Measurements from ENCODE around the gene HOXB5. TPM values are rescaled to one million over a fixed set of nuclear protein-coding genes. Genes with fewer than 3 reads are reported as not detected.

The HOXB5 gene
- total RNA-seq, 4 donors from 2014 or later = 0.15 to 0.55 TPM; not detected in 2

DNA sequence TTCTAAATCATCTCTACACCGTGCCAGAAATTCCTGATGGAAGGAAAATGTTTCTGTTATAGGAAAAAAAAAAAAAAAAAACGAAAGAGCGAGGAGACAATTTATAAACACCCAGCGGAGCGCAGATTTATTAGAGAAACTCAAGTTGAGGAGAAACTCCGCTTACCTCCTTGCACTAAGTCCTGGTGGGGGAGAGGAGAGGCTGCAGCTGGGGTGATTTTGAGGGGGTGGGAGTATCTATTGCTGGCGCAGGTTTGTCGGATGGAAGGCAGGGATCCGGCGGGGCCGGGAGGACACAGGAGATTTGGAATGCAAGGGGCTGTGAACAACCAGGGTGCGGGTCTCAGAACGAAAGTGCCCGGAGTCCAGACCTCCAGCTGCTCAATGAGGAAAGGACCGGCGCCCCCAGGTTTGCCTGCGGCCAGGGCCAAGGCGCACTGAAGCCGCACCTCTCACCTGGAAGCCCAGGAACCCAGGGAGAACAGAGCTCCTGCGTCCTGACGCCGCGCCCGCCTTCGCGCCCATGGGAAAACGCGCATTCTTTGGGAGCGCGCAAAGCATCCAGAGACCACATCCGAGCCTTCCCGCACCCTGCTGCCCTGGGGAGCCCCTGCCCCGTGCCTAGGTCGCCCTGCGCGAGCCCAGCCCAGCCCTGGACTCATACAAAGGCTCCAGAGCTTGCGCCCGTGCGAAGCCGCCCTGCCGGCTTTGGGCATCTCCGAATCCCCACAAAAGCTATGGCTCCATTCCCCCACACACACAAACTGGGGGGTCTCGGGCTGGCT is 24.1 kb upstream of the HOXB5 start:
- 15 to 20% methylated on average over 28 to 43 of the region's 43 CpGs for WGBS, 2 donors
- H3K4me3 ChIP-seq (ENCODE audit: low read depth, poor library complexity, severe bottlenecking) = no peak overlapping the region
- intact Hi-C loops (cut with DNase I; ENCODE audit: low total_unique reads) = no loop called here
- TF ChIP-seq, protein P1, sequence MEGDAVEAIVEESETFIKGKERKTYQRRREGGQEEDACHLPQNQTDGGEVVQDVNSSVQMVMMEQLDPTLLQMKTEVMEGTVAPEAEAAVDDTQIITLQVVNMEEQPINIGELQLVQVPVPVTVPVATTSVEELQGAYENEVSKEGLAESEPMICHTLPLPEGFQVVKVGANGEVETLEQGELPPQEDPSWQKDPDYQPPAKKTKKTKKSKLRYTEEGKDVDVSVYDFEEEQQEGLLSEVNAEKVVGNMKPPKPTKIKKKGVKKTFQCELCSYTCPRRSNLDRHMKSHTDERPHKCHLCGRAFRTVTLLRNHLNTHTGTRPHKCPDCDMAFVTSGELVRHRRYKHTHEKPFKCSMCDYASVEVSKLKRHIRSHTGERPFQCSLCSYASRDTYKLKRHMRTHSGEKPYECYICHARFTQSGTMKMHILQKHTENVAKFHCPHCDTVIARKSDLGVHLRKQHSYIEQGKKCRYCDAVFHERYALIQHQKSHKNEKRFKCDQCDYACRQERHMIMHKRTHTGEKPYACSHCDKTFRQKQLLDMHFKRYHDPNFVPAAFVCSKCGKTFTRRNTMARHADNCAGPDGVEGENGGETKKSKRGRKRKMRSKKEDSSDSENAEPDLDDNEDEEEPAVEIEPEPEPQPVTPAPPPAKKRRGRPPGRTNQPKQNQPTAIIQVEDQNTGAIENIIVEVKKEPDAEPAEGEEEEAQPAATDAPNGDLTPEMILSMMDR (IDR thresholded peaks at IDR 0.05) = no peak
- no peak for TF ChIP-seq POLR2A (IDR thresholded peaks at IDR 0.05)
- no peak for DNase-seq (ENCODE audit: low spot score in 2 of 2)

DNA sequence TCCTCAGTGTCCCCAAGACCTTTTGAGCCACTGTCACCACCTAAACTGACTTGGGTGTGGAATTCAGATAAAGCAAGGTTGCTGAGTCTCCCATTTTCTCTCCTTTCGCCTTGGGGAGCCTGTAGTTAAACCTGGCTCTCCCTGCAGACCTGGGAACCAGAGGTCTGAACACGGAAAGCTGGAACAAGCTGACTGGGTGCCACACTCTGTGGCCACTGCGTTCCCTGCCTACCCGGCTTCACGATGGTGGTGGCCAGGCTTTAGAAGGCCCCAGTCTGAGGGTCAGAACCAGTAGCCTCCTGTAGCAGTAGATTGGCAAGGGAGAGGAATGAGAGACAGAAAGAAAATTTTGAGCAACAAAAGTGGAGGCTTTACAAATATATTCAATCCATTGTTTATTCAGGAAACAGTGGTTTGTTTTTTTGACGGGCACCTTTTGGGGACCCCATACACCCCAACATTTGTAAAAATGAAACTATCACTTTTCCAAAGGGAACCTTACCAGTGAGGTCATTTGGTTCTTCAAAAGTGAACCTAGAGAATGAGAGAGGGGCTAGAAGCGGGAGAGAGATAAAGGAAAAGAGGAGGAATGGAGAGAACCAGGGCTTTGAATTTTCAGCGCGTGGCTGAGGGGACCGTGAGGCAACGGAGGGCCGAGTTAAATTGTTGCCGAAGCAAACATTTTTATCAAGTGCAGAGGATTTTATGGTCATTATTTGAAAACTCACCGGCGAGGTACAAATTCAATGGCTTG is 23.3 kb upstream of the HOXB5 start:
- no peak for DNase-seq (ENCODE audit: low spot score in 2 of 2)
- intact Hi-C loops (cut with DNase I; ENCODE audit: low total_unique reads) = no loop called here
- no peak overlapping the region for H3K4me3 ChIP-seq (ENCODE audit: low read depth, poor library complexity, severe bottlenecking)
- WGBS, 2 donors = 40 to 41% methylated on average over 15 of the region's 15 CpGs
- no peak for TF ChIP-seq POLR2A (IDR thresholded peaks at IDR 0.05)
- TF ChIP-seq, protein P1 (IDR thresholded peaks at IDR 0.05) = no peak

DNA sequence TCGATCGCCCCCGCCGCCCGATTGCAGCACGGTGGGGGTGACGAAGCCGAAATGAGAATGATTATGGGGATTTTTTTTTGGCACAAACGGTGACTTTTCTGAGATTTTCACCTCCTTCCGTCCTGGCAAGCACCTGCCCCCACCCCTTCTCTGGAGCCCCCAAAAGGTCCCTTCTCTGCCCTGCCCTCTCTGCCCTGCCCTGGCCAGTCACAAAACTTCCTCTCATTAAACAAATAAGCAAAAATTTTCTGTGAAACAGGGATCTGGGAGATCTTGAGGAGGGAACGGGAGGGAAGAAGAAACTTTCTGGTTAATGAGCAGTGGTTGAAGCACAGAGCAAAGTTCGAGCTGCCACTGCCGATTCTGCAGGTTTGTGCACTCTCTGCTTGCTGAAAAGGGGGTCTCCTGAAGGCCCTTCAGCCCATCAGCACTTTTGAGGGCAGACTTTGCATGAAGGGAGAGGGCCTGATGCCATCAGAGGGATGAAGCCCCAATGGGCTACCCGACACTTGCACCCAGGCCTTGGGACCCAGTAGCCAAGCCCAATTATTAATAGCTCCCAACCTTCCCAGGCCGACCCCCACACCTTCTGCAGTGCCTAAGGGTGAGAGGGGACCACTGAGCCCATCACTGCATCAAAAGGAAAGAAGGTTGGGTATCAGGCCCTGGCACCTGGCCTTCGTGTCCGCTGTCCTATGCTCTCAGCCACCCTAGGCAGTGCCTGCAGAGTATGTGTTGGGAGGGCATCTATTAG is 22.6 kb upstream of the HOXB5 start:
- H3K4me3 ChIP-seq (ENCODE audit: low read depth, poor library complexity, severe bottlenecking) = no peak overlapping the region
- intact Hi-C loops (cut with DNase I; ENCODE audit: low total_unique reads) = no loop called here
- DNase-seq (ENCODE audit: low spot score in 2 of 2) = no peak
- TF ChIP-seq, protein P1 (IDR thresholded peaks at IDR 0.05) = no peak
- TF ChIP-seq POLR2A (IDR thresholded peaks at IDR 0.05) = no peak
- 38 to 50% methylated on average over 17 of the region's 17 CpGs for WGBS, 2 donors

DNA sequence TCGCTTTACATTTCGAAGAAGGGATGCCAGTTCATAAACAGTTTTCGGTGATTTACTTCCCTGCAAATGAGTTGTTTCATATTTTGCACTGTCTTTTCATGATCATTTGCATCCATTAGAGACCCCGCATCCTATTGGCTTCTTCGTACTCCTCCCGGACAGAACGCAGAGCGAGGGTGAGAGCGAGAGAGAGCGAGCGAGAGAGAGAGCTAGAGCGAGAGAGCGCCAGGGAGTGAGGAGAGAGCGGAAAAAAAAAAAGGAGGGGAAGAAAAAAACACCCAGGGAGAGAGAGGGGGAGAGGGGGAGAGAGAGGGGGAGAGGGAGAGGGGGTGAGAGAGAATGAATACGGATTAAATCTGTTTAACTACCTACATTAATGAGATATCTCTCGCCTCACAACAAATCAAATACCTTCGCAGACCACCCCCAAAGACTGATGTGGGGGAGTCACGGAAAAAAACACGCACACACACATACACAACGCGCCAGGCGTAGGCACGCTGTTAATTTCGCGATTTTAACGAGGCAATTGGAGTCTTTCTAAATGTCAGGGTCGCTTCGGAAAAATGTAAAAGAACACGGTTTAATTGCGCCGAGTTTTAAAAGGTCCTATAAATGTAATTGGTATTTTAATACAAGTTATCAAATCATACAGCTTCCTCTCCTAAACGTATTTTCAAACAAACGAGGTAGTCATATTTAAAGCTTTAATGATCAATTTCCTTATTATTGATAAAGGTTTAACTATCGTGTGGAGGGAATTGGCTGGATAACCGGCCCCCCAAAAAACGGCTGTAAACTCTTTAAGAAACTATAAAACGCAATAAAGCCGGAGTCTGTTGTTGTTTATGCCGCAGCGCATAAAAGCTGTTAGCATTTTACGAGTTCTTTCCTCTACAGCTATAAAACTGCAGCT is 21.7 kb upstream of the HOXB5 start, which contains the start of gene HOXB8:
TSS of gene HOXB8 (minus strand) at position 246 of the 916 bp plus-strand sequence. CDS start 588 bp downstream, outside the sequence.
- H3K4me3 ChIP-seq (ENCODE audit: low read depth, poor library complexity, severe bottlenecking) = no peak within 1 kb of the TSS
- intact Hi-C loops (cut with DNase I; ENCODE audit: low total_unique reads) = no loop called here
- TF ChIP-seq, protein P1 (IDR thresholded peaks at IDR 0.05) = no peak
- no peak for TF ChIP-seq POLR2A (IDR thresholded peaks at IDR 0.05)
- no peak for DNase-seq (ENCODE audit: low spot score in 2 of 2)
- 24 to 27% methylated on average over 41 of the region's 41 CpGs for WGBS, 2 donors
